GM18519 (cell line): ENCODE measurements around the gene AREL1.

Experiments used
- ATAC-seq: cut with Tn5 transposase; IDR thresholded peaks from one replicate; pipeline ENCODE4 v1.9.1; 2021; ENCODE audit warnings: mild to moderate bottlenecking, moderate library complexity; ENCODE audit not compliant: unreplicated experiment, low FRiP score

Gene AREL1

GRCh38 chr14:74661726-74662450 lies 51.0 kb downstream of the AREL1 start:
- no peak for ATAC-seq

GRCh38 chr14:74660863-74661262 lies 52.0 kb downstream of the AREL1 start:
- ATAC-seq, result no peak

GRCh38 chr14:74660167-74660566 lies 52.7 kb downstream of the AREL1 start:
- ATAC-seq, result no peak

DNA sequence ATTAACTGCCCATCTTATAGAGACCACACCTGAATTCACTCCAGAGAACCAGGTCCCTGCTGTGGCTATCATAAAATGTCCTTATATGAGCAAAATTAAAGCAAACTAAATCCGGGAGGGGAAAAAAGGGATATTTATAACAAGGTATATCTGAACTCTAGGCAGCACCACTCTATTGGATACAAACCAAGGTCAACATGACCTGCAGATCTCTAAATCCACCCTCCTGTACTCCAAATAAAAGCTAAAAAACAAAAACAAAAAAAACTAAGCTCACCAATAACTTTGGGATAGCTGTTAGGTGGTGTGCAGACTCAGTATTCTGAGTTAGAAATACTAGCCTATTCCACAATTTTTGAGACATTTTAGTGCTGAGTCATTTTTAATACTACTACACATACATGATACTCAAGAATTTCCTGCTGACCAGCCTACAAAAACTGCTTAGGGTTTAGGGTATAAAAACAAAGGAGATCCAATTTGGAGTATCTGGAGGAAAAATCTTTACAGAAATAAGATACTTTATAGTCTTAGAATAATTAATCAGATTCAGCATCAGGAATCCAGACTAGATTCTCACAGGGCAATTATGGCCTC lies 54.2 kb downstream of the AREL1 start:
- no peak for ATAC-seq

- no peak for ATAC-seq
Observed at GRCh38 chr14:74656964-74657363, 55.9 kb downstream of the AREL1 start.

- no peak for ATAC-seq
Observed at GRCh38 chr14:74655599-74656395, 57.1 kb downstream of the AREL1 start.

GRCh38 chr14:74654931-74655330 lies 57.9 kb downstream of the AREL1 start:
- ATAC-seq, result no peak

GRCh38 chr14:74653386-74654138 lies 59.3 kb downstream of the AREL1 start:
- no peak for ATAC-seq

GRCh38 chr14:74652541-74652940 lies 60.3 kb downstream of the AREL1 start:
- no peak for ATAC-seq

GRCh38 chr14:74650927-74651686 lies 61.8 kb downstream of the AREL1 start:
- no peak for ATAC-seq

GRCh38 chr14:74649673-74650072 lies 63.2 kb downstream of the AREL1 start:
- no peak for ATAC-seq

DNA sequence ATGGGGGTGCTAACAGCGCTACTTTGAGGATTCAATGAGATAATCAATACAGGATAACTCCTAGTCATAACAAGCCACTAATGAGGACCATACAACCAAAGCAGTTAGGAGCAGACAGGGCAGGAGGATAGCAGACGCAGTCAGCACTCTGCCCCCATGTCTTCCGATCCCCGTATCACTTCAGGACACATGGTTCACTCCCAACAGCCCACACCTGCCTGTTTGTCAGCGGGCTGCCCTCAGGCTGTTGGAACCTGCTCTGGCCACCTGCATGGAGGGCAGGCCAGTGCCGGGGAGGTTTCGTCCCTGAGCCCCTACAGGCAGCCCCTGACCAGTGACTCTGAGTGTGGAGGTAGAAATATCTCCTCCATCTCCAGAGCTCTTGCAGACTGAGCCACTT lies 63.7 kb downstream of the AREL1 start:
- no peak for ATAC-seq

DNA sequence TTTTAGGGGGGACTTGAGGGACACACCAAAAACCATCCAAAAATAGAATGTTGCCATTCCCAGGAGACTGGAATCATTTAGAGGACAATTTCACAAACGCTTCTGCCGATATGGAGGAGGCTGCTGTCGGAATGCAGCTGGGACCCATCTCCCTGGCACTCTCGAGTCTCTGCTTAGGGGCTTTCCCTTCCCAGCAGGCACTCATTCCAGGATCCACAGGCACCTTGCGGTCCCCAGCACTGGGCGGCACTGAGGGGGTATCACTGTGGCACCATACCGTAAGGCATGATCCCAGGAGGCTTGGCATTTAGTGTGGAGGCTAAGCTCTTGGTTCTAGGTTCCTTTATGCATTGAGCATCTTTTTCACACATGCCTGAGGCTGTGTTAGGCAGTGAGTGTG lies 64.3 kb downstream of the AREL1 start:
- no peak for ATAC-seq

- no peak for ATAC-seq
Observed at GRCh38 chr14:74647678-74648461, 65.0 kb downstream of the AREL1 start.

GRCh38 chr14:74647061-74647677 lies 65.7 kb downstream of the AREL1 start:
- no peak for ATAC-seq

DNA sequence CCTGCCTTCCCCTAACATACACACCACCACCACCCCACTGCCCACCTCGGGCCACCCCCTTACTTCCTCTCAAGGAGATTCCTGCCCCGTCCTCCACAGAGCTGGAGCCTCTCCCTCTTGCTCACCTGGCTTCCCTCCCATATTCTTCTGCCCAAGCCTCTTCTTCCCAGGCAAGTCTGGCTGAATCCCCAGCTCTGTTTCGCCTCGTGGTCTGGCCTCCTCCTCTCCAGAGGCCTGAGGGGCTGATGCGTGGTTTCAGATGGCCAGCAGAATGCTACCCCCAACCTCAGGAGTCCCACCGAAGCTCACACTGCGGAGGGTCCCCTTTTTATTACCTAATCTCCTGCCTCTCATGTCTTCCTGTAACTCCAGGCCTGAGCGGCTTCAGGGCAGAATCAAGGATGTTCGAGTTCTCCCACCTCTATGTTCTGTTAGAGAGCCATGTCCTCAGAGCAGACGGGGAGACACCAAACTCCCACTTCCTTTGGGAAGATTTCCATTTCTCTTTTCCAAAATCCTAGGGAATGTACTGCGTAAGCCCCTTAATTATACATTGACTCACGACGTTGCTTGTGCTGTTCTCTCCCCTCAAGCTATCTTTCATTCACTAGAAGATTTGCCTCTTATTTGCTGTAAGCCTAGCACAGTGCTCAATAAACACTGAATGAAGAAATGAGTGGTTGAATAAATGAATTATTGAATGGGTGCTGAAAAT lies 67.0 kb downstream of the AREL1 start:
- ATAC-seq, result no peak

DNA sequence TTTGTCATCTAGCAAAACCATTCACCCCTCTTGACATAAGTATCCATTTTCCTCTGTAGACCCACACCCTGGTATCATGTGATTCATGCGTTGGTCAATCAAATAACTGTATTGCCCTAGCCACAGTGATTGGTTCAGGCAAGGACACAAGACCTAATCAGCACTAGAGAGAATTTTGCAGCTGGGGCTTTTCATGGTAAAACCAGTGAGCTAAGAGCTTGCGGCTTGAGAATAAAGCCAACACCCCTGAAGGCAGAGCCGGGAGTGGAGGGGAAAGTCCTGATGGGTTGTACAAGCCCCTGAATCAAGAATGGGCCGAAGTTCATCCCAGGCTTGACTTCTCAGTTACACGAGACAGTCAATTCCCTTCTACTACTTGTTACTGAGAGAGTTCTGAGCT lies 67.6 kb downstream of the AREL1 start:
- ATAC-seq, result no peak
